Caki2 (cell line): ENCODE data around the gene RIC1. TPM values are rescaled to one million over a fixed set of nuclear protein-coding genes. Genes with fewer than 3 reads are reported as not detected.
"Not testable (repeated sequence)": the region's sequence is repeated elsewhere in the genome, so short reads cannot be mapped to it uniquely, and the experiment has no call there.

Experiments used
- DNase-seq: peaks from one replicate; pipeline ENCODE4 v3.0.0-alpha.2; 2015; ENCODE audit warnings: low read depth
- in situ Hi-C: cut with HindIII; loops from 2 replicates; pipeline ENCODE4 v1.10.0; 2016; ENCODE audit warnings: low sequenced_read_pairs, low pct_unique_long_range_greater_than_20kb, mixed read lengths
- total RNA-seq: library from RNA; depleted of rRNA; stranded (reverse); fragments of >200 nt; shearing (Covaris generic); gene quantifications from 2 replicates; pipeline ENCODE4 v1.2.3, GENCODE V29; 2014; ENCODE audit warnings: low replicate concordance; rRNA removed

Gene RIC1
- total RNA-seq = 7.4 TPM in 2 replicates

- in situ Hi-C loops = no loop called here
- peak; percentile 95 for DNase-seq
Measured at GRCh38 chr9:5628530-5629311, at the start of gene RIC1. Gene RIC1 (plus strand): TSS chr9:5629107. CDS start chr9:5629310, 203 bp downstream.

- in situ Hi-C loops = no loop called here
- DNase-seq = no peak
Measured at GRCh38 chr9:5579881-5580280, 49.0 kb upstream of the RIC1 start.

DNA sequence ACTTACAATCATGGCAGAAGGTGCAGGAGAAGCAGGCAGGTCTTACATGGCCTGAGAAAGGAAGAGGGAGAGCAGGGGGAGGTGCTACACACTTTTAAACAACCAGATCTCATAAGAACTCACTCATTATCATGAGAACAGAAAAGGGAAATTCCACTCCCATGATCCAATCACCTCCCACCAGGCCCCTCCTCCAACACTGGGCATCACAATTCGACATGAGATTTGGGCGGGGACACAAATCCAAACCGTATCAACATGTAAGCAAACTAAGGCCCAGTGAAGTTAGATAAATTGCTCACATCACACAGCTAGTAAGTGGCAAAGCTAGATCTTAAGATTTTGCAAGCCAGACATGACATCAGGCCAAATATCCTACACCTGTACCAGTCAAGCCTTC lies 48.3 kb upstream of the RIC1 start:
- in situ Hi-C loops = no loop called here
- no peak for DNase-seq

GRCh38 chr9:5581706-5582105 lies 47.2 kb upstream of the RIC1 start:
- in situ Hi-C loops = not testable (repeated sequence)

GRCh38 chr9:5582835-5583195 lies 46.1 kb upstream of the RIC1 start:
- DNase-seq = peak; percentile 30
- in situ Hi-C loops = no loop called here

More at GRCh38 chr9:5581706-5582105, 47.2 kb upstream of the RIC1 start:
- DNase-seq = not testable (repeated sequence)

- in situ Hi-C loops = no loop called here
Measured at GRCh38 chr9:5586391-5586802, 42.5 kb upstream of the RIC1 start.

GRCh38 chr9:5587024-5587423 lies 41.9 kb upstream of the RIC1 start:
- in situ Hi-C loops = no loop called here
- no peak for DNase-seq

More at GRCh38 chr9:5586391-5586802, 42.5 kb upstream of the RIC1 start:
- no peak for DNase-seq

GRCh38 chr9:5592231-5592630 lies 36.7 kb upstream of the RIC1 start:
- DNase-seq = no peak
- in situ Hi-C loops = no loop called here

DNA sequence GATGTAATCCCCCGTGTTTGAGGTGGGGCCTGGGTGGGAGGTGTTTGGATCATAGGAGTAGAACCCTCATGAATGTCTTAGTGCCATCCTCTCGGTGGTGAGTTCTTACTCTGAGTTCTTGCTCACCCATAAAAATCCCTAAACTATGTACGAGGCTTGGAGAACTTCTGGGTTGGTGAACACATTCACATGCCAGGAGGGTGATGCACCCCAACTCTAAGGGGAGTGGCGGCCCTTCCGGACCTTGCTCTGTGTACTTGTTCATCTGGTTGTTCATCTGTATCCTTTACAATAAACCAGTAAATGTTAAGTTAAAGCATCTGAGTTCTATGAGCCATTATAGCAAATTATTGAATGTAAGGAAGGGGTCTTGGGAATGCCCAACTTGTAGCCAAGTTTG lies 36.0 kb upstream of the RIC1 start:
- in situ Hi-C loops = no loop called here
- no peak for DNase-seq

- in situ Hi-C loops = no loop called here
- no peak for DNase-seq
Measured at GRCh38 chr9:5593904-5594303, 35.0 kb upstream of the RIC1 start.

- in situ Hi-C loops = no loop called here
- no peak for DNase-seq
Measured at GRCh38 chr9:5596173-5596572, 32.7 kb upstream of the RIC1 start.

DNA sequence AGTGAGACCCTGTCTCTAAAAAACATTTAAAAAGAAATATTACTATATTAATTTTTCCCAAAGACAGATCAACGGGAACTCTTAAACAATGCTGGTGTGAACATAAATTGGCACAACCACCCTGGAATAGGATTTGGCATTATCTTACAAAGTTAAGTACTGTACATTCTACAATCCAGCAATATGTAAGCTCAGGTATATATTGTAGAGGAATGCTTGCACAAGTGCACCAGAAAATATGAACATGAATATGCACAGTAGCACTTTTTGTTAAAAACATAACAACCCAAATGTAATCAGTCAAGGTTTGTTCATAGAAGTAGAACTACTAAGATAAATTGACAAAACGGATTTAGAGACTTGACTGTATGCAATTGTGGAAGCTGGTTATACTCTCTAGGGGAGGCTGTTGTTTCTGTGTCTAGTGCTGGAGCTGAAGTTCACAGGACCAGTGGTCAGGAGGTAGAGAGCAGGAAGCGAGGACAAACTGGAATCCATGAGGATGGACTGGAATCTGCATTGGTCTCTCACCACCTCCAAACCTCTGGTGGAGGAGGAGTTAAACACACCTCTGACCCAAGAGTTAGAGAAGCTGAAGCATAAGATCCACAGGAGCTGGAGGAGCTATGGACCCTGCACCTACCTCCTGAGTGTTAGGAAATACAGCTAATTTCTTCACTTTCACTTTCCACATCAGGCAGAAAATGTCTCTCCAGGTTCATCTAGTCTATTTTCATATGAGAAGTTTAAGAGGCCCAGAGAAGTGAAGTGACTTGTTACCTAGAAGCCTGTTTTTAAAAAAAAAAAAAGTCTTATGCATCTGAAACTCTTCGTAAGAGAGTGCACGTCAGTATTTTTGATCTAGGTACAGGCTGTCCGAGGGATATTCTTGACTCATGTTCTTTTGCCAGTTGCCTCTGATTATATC lies 20.3 kb upstream of the RIC1 start:
- in situ Hi-C loops = no loop called here
- DNase-seq = peak; percentile 16

DNA sequence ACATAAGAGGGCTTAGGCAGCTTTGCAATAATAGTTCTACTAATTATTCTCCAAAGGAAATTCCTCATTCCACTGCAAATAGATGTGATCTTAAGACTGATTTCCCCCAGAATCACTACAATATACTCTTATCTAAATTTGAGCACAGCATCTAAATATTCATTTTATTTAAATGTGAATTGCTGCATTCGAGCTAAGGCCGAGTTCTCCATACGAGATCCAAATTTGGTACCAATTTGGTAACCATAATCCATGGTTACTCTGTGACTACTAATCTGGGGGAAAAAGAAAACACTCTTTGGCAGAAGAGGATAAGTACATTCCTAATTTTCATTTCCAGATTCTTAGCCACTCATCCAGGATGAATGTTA lies 19.7 kb upstream of the RIC1 start:
- in situ Hi-C loops = no loop called here

GRCh38 chr9:5610491-5610890 lies 18.4 kb upstream of the RIC1 start:
- no peak for DNase-seq
- in situ Hi-C loops = no loop called here

More for the DNA sequence above, 19.7 kb upstream of the RIC1 start:
- no peak for DNase-seq

GRCh38 chr9:5611321-5612184 lies 17.4 kb upstream of the RIC1 start:
- DNase-seq = no peak
- in situ Hi-C loops = no loop called here

GRCh38 chr9:5612185-5612530 lies 16.7 kb upstream of the RIC1 start:
- no peak for DNase-seq
- in situ Hi-C loops = no loop called here

DNA sequence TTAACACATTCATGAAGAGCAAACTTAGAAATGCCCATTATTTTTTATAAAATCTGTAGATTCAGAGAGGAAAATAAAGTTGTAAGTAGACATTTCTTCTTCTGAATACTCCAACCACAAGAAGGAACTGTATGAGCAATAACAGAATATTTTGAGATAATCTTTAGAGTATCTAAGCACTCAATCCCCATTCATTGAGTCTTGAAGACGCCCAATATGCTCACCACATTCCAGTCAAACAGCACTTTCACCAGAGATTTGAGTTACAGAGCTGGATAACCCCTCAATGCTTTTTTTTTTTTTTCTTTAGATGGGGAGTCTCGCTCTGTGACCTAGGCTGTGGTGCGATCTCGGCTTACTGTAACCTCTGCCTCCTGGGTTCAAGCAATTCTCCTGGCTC lies 14.7 kb upstream of the RIC1 start:
- in situ Hi-C loops = no loop called here
- no peak for DNase-seq

DNA sequence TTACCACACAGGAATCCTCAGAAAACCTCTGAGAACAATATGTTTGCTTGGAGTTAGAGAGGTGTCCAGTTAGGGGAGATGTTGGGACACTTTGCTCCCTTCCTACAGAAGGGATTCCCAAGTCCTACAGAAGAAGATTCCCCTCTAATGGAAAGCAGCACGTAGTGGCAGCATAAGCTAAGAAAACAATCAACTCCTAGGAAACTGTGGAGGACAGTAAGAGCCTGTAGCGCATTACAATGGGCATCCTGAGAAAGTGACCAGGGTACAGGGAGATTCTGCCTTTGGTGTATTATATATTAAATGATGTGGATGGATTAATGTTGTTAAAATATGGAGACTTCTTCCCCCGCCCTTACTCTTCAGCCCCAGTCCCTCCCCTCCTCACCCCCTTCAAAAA lies 13.9 kb upstream of the RIC1 start:
- in situ Hi-C loops = no loop called here
- DNase-seq = no peak
